ENCODE measurements around the gene APOC4.

DNA sequence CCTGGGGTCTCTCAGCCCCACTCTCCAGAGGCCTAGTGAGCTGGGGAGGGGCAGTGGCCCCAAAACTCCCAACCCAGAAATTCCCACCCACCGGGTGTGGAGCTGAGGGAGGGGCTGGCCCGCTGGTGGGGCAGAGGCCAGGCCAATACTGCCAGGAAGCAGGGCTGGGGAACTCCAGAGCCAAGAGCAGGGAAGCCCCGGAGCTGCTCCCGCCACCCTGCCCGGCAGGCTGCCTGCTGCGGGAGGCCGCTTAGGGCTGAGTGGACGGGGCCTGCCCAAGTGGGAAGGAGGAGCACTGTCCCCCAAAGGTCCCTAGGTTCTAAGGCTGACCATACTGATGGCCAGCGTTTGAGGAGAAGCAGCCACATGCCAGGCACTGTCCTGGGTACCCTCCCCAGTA is 46.2 kb downstream of the APOC4 start:
- TF ChIP-seq, protein P1, sequence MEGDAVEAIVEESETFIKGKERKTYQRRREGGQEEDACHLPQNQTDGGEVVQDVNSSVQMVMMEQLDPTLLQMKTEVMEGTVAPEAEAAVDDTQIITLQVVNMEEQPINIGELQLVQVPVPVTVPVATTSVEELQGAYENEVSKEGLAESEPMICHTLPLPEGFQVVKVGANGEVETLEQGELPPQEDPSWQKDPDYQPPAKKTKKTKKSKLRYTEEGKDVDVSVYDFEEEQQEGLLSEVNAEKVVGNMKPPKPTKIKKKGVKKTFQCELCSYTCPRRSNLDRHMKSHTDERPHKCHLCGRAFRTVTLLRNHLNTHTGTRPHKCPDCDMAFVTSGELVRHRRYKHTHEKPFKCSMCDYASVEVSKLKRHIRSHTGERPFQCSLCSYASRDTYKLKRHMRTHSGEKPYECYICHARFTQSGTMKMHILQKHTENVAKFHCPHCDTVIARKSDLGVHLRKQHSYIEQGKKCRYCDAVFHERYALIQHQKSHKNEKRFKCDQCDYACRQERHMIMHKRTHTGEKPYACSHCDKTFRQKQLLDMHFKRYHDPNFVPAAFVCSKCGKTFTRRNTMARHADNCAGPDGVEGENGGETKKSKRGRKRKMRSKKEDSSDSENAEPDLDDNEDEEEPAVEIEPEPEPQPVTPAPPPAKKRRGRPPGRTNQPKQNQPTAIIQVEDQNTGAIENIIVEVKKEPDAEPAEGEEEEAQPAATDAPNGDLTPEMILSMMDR (IDR thresholded peaks at IDR 0.05) = no peak
- no peak for TF ChIP-seq EP300 (IDR thresholded peaks at IDR 0.05)

All from stomach (tissue), 4 donors.